ENCODE data around the gene ICAM5. TPM values are rescaled to one million over a fixed set of nuclear protein-coding genes. Genes with fewer than 3 reads are reported as not detected.

Gene ICAM5
- total RNA-seq, 1 donor from 2014 or later: 9.3 TPM

DNA sequence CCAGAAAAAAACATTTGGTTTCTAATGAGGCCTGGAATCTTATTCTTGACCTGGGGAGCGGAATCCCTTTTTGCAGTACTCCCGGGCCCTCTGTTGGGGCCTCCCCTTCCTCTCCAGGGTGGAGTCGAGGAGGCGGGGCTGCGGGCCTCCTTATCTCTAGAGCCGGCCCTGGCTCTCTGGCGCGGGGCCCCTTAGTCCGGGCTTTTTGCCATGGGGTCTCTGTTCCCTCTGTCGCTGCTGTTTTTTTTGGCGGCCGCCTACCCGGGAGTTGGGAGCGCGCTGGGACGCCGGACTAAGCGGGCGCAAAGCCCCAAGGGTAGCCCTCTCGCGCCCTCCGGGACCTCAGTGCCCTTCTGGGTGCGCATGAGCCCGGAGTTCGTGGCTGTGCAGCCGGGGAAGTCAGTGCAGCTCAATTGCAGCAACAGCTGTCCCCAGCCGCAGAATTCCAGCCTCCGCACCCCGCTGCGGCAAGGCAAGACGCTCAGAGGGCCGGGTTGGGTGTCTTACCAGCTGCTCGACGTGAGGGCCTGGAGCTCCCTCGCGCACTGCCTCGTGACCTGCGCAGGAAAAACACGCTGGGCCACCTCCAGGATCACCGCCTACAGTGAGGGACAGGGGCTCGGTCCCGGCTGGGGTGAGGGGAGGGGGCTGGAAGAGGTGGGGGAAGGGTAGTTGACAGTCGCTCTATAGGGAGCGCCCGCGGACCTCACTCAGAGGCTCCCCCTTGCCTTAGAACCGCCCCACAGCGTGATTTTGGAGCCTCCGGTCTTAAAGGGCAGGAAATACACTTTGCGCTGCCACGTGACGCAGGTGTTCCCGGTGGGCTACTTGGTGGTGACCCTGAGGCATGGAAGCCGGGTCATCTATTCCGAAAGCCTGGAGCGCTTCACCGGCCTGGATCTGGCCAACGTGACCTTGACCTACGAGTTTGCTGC lies 2.7 kb upstream of the ICAM5 start, which contains the start of gene ICAM4:
Gene ICAM4, plus strand, starts transcription at position 153 of the 935 bp plus-strand sequence. Its CDS starts 58 bp downstream, at position 211.
- peaks cover 38% of the 10 kb centered on the region for H3K4me1 Mint-ChIP-seq (ENCODE audit: low read depth)
- no peak within 1 kb of the TSS for H3K4me3 Mint-ChIP-seq (ENCODE audit: unreplicated experiment)
- peak within 1 kb of the TSS; percentile 49 for H3K27ac Mint-ChIP-seq (ENCODE audit: unreplicated experiment)
- peaks cover 25% of the 10 kb centered on the region for H3K27me3 Mint-ChIP-seq (ENCODE audit: low read depth)
- H3K36me3 Mint-ChIP-seq (ENCODE audit: low read depth): peaks cover 8% of the 10 kb centered on the region
- no peak for TF ChIP-seq CTCF (IDR thresholded peaks at IDR 0.05)
- DNase-seq (ENCODE audit: low spot score): no peak
- no peaks in the 10 kb centered on the region for H3K9me3 Mint-ChIP-seq (ENCODE audit: low read depth)

DNA sequence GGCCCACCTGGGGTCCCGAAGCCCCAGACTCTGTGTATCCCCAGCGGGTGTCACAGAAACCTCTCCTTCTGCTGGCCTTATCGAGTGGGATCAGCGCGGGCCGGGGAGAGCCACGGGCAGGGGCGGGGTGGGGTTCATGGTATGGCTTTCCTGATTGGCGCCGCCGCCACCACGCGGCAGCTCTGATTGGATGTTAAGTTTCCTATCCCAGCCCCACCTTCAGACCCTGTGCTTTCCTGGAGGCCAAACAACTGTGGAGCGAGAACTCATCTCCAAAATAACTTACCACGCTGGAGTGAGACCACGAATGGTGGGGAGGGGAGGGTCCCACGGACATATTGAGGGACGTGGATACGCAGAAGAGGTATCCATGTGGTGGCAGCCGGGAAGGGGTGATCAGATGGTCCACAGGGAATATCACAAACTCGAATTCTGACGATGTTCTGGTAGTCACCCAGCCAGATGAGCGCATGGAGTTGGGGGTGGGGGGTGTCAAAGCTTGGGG lies 1.0 kb upstream of the ICAM5 start:
- Mint-ChIP-seq H3K9me3 (ENCODE audit: low read depth) (no peaks in the 10 kb centered on the region), H3K27ac (ENCODE audit: unreplicated experiment) (peak overlapping the region; percentile 57), H3K4me1 (ENCODE audit: low read depth) (peaks cover 46% of the 10 kb centered on the region), H3K27me3 (ENCODE audit: low read depth) (peaks cover 42% of the 10 kb centered on the region), H3K36me3 (ENCODE audit: low read depth) (peaks cover 8% of the 10 kb centered on the region), H3K4me3 (ENCODE audit: unreplicated experiment) (peak overlapping the region; percentile 83)
- TF ChIP-seq CTCF (IDR thresholded peaks at IDR 0.05): no peak
- DNase-seq (ENCODE audit: low spot score): no peak

- H3K36me3 Mint-ChIP-seq (ENCODE audit: low read depth): peaks cover 8% of the 10 kb centered on the region
- H3K9me3 Mint-ChIP-seq (ENCODE audit: low read depth): no peaks in the 10 kb centered on the region
- H3K27ac Mint-ChIP-seq (ENCODE audit: unreplicated experiment): peak overlapping the region; percentile 57
- peak overlapping the region; percentile 83 for H3K4me3 Mint-ChIP-seq (ENCODE audit: unreplicated experiment)
- peaks cover 42% of the 10 kb centered on the region for H3K27me3 Mint-ChIP-seq (ENCODE audit: low read depth)
- no peak for DNase-seq (ENCODE audit: low spot score)
- peak; percentile 50 for TF ChIP-seq CTCF (IDR thresholded peaks at IDR 0.05)
- peaks cover 46% of the 10 kb centered on the region for H3K4me1 Mint-ChIP-seq (ENCODE audit: low read depth)
Observed at GRCh38 chr19:10289167-10289835, 451 bp upstream of the ICAM5 start.

DNA sequence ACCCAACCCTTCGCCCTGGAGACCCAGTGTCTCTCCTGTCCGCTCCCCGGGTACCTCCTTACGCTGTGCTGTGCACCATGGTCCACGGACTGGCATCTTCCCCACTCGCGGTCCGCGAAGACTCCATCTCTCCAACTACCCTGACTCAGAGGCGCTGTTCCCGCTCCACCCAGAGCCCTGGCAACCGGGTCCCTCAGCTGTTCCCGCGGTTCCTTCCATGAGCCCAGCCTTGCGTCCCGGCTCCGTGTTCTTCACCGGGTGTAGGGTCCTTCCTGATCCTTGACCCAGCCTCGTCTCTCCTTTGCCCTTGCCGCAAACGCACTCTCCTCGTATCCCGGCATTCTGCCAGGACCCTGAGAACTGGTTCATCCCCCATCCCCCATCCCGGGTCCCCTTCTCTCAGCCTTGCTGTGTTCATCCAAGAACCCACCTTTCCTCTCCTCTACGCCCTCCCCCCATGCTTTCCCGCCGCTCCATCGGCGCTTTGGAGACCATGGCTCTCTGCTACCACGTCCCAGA lies 664 bp downstream of the ICAM5 start:
- no peak for DNase-seq (ENCODE audit: low spot score)
- TF ChIP-seq CTCF (IDR thresholded peaks at IDR 0.05): no peak
- Mint-ChIP-seq H3K4me3 (ENCODE audit: unreplicated experiment) (peak overlapping the region; percentile 83), H3K27me3 (ENCODE audit: low read depth) (peaks cover 51% of the 10 kb centered on the region), H3K9me3 (ENCODE audit: low read depth) (no peaks in the 10 kb centered on the region), H3K27ac (ENCODE audit: unreplicated experiment) (peak overlapping the region; percentile 68), H3K4me1 (ENCODE audit: low read depth) (peaks cover 47% of the 10 kb centered on the region), H3K36me3 (ENCODE audit: low read depth) (peaks cover 5% of the 10 kb centered on the region)

All from chondrocyte (in vitro differentiated cells).